ENCODE measurements around the gene KRI1. TPM values are rescaled to one million over a fixed set of nuclear protein-coding genes. Genes with fewer than 3 reads are reported as not detected.

The KRI1 gene
- total and polyA plus RNA-seq, 2 of the 8 experiments (the other 6 are each of a cell fraction or from before 2014, with no cell fraction given): 14.2 to 45.2 TPM

DNA sequence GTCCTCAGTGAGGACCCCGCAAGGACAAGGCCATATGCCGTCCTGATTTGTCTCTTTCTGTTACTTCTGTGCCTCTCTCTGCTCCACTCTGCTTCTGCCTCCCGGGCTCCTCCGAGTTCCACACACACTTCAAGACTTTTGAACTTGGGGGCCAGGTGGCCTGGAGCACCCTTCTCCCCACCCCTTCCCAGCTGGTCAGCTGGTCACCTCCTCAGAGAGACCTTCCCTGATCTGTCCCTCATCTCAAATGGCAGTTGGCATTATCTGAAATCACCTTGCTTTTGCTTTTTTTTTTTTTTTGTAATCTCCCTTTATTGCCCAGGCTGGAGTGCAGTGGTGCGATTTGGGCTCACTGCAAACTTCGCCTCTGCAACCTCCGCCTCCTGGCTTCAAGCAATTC lies 46.4 kb downstream of the KRI1 start:
- H2BK120ac ChIP-seq (replicated peaks; ENCODE audit: low read depth, low read length): no peak overlapping the region
- no peak overlapping the region for H3K4me3 ChIP-seq (ENCODE audit: extremely low read depth in 1 of 4, insufficient read depth in 2 of 4, low read depth in 3 of 4, low read length in 4 of 4)
- no peak overlapping the region for H3K14ac ChIP-seq (ENCODE audit: insufficient read length)
- H3K4me1 ChIP-seq (replicated peaks in 1 of 4; ENCODE audit: control insufficient read depth in 3 of 4, insufficient read depth in 4 of 4, low read length in 3 of 4): peaks cover 0 to 22% (median 8%) of the 10 kb centered on the region in 4 experiments; a peak in 5 of 7 replicates
- FAIRE-seq (no peak), DNase-seq (ENCODE audit: low read depth in 1 of 2, low spot score in 2 of 2) (no peak)
- H2AK5ac ChIP-seq (ENCODE audit: low read depth, low read length): no peak overlapping the region
- no peak overlapping the region for H3K27ac ChIP-seq (ENCODE audit: low read depth, low read length)
- no peak overlapping the region for H4K91ac ChIP-seq (replicated peaks; ENCODE audit: insufficient read length, low read length)
- H2BK20ac ChIP-seq (ENCODE audit: low read length): no peak overlapping the region; the same call in 1 of the 2 replicates
- peaks cover 23% of the 10 kb centered on the region for H3K23me2 ChIP-seq (ENCODE audit: low read depth, low read length)
- no peaks in the 10 kb centered on the region; the same call in 1 of the 2 replicates for H3K79me1 ChIP-seq (ENCODE audit: low read depth, low read length)
- H3K79me2 ChIP-seq (ENCODE audit: control insufficient read depth in 1 of 2, insufficient read depth in 2 of 2, low read length in 2 of 2): no peaks in the 10 kb centered on the region
- TF ChIP-seq TBP (IDR thresholded peaks at IDR 0.05; ENCODE audit: low read depth, low read length): no peak
- H4K8ac ChIP-seq (ENCODE audit: extremely low read depth, insufficient read depth, low read length): no peak overlapping the region
- ChIA-PET POLR2A (ENCODE audit: partially characterized antibody) (no interaction called here), CTCF (ENCODE audit: partially characterized antibody) (interaction anchor here (0.7 to 5.6 kb wide), 6 partner anchors 12 to 103 kb away, joined by 3 to 46 read pairs (median 5); no protein-coding TSS in a partner anchor)
- H2BK15ac ChIP-seq (ENCODE audit: low read length): no peak overlapping the region
- WGBS, 2 experiments (ENCODE audit: extremely low coverage in 1 of 2, insufficient coverage in 1 of 2, insufficient read length in 1 of 2, insufficient replicate concordance in 2 of 2, low coverage in 1 of 2, low lambda C conversion rate in 2 of 2, missing lambda C conversion rate in 1 of 2): 80% methylated on average over 7 of the region's 7 CpGs; no CpG with 5 or more reads in 1 of the 2 experiments
- H2BK12ac ChIP-seq (ENCODE audit: low read depth, low read length): 0 out of 2 replicates have a peak overlapping the region, but pooled peaks have one; percentile 17
- no peaks in the 10 kb centered on the region for H3K9me3 ChIP-seq (ENCODE audit: insufficient read depth in 2 of 2, low read depth in 1 of 2, low read length in 1 of 2)
- no peak overlapping the region for H3K9ac ChIP-seq (replicated peaks in 1 of 4; ENCODE audit: extremely low read depth in 1 of 4, low read depth in 3 of 4, low read length in 3 of 4)
- peaks cover 28 to 51% (median 47%) of the 10 kb centered on the region in 4 experiments; a peak in 6 of 7 replicates for H3K27me3 ChIP-seq (replicated peaks in 1 of 4; ENCODE audit: control insufficient read depth in 3 of 4, extremely low read depth in 1 of 4, insufficient read depth in 3 of 4, low read length in 3 of 4)
- H4K20me1 ChIP-seq (replicated peaks in 1 of 2; ENCODE audit: control insufficient read depth in 1 of 2, insufficient read depth in 2 of 2, low read length in 2 of 2): peaks cover 2 to 4% of the 10 kb centered on the region in 2 experiments
- no peak overlapping the region for H3K18ac ChIP-seq (ENCODE audit: extremely low read depth, low read length)
- H4K5ac ChIP-seq (ENCODE audit: insufficient read length, low read depth, low read length): no peak overlapping the region
- H3K4ac ChIP-seq (replicated peaks; ENCODE audit: insufficient read length, low read depth, low read length): no peak overlapping the region
- H3K36me3 ChIP-seq (ENCODE audit: control insufficient read depth in 2 of 4, insufficient read depth in 4 of 4, low read length in 3 of 4): no peaks in the 10 kb centered on the region
- H3K4me2 ChIP-seq (ENCODE audit: insufficient read depth in 1 of 2, low read depth in 2 of 2, low read length in 2 of 2): no peak overlapping the region; a peak in 1 of 4 replicates
- no peak overlapping the region for H2BK5ac ChIP-seq (ENCODE audit: low read depth, low read length)
- no peak overlapping the region for H3K56ac ChIP-seq (replicated peaks; ENCODE audit: insufficient read length, low read depth, low read length)
- no peak overlapping the region for H3K23ac ChIP-seq (ENCODE audit: insufficient read length)
- no peak overlapping the region for H2AFZ ChIP-seq (ENCODE audit: low read length)
